Measurements from ENCODE around the gene PCDH12. TPM values are rescaled to one million over a fixed set of nuclear protein-coding genes. Genes with fewer than 3 reads are reported as not detected.

PCDH12 gene
- total and polyA plus RNA-seq, 10 of the 15 experiments (the other 5 are each of a cell fraction or from before 2014, with no cell fraction given) = 0.01 to 0.14 (median 0.06) TPM; not detected in 4

- H3K27ac ChIP-seq (ENCODE audit: control insufficient read depth, insufficient read depth) = no peak overlapping the region
- H3K4me1 ChIP-seq (ENCODE audit: control insufficient read depth, insufficient read depth, low read length) = peaks cover 23% of the 10 kb centered on the region
- in situ Hi-C loops (cut with MboI) = no loop called here
- 36% methylated on average over 16 of the region's 16 CpGs for WGBS (ENCODE audit: insufficient coverage, insufficient replicate concordance, low lambda C conversion rate, missing lambda C conversion rate)
- no peaks in the 10 kb centered on the region for H4K20me1 ChIP-seq (ENCODE audit: control insufficient read depth, insufficient read depth)
- SMC1A ChIA-PET (ENCODE audit: uncharacterized antibody, unreplicated experiment) = interaction anchor here (0.6 to 1.4 kb wide), 2 partner anchors 10 to 21 kb away, joined by 3 read pairs; partner anchors contain the start of gene DELE1
- POLR2A ChIA-PET = no interaction called here
- no peak overlapping the region for H3K9ac ChIP-seq (ENCODE audit: control insufficient read depth, insufficient read depth, low read length)
- RAD21 ChIA-PET (ENCODE audit: unreplicated experiment) = interaction anchor here (0.6 to 1.6 kb wide), 3 partner anchors 47 to 229 kb away, joined by 3 to 4 read pairs (median 3); no protein-coding TSS in a partner anchor
- 0 out of 2 replicates have a peak overlapping the region, but pooled peaks have one; percentile 23 for H3K4me3 ChIP-seq
- H3K9me3 ChIP-seq (replicated peaks; ENCODE audit: control insufficient read depth, insufficient read depth, low read length) = no peaks in the 10 kb centered on the region; the same call in 2 of the 3 replicates
- FAIRE-seq (no peak), DNase-seq (ENCODE audit: low read depth, low spot score) (no peak), ATAC-seq (0 out of 3 replicates have a peak, but pooled peaks have one; percentile 24)
- peaks cover 0 to 4% of the 10 kb centered on the region in 2 experiments; a peak in 1 of 4 replicates for H3K27me3 ChIP-seq (replicated peaks in 1 of 2; ENCODE audit: control insufficient read depth in 2 of 2, insufficient read depth in 2 of 2, low read length in 1 of 2)
- H3K79me2 ChIP-seq (ENCODE audit: control insufficient read depth, insufficient read depth, low read length) = no peaks in the 10 kb centered on the region
- peak overlapping the region; percentile 45 for H3K4me2 ChIP-seq (ENCODE audit: control insufficient read depth, insufficient read depth)
- intact Hi-C loops (cut with micrococcal nuclease; ENCODE audit: unreplicated experiment) = no loop called here
- peak overlapping the region; percentile 26; the same call in 1 of the 2 replicates for H2AFZ ChIP-seq (ENCODE audit: control insufficient read depth, low read depth, low read length)
- BruUV-seq (replicated peaks) = no TSS peak
- CTCF ChIA-PET = interaction anchor here (0.6 to 2.5 kb wide), 6 partner anchors 10 to 222 kb away, joined by 3 to 12 read pairs (median 5); partner anchors contain the start of genes DELE1 and RNF14
- no peaks in the 10 kb centered on the region for H3K36me3 ChIP-seq (ENCODE audit: control insufficient read depth in 2 of 2, insufficient read depth in 2 of 2, low read length in 1 of 2)
- TF ChIP-seq RCOR1 (conservative IDR thresholded peaks at IDR 0.05; ENCODE audit: low read depth, low read length) (no peak), MTA3 (IDR thresholded peaks at IDR 0.05; ENCODE audit: borderline replicate concordance, low read length) (no peak), NFYB (IDR thresholded peaks at IDR 0.05; ENCODE audit: insufficient read depth, low read depth, low read length) (no peak), NKRF (conservative IDR thresholded peaks at IDR 0.05) (no peak), SUPT20H (IDR thresholded peaks at IDR 0.05; ENCODE audit: borderline replicate concordance, control insufficient read depth, low read depth, low read length) (no peak), RAD21 (IDR thresholded peaks at IDR 0.05; ENCODE audit: insufficient read depth, low read depth, low read length) (no peak)
- TF ChIP-seq, protein P1, sequence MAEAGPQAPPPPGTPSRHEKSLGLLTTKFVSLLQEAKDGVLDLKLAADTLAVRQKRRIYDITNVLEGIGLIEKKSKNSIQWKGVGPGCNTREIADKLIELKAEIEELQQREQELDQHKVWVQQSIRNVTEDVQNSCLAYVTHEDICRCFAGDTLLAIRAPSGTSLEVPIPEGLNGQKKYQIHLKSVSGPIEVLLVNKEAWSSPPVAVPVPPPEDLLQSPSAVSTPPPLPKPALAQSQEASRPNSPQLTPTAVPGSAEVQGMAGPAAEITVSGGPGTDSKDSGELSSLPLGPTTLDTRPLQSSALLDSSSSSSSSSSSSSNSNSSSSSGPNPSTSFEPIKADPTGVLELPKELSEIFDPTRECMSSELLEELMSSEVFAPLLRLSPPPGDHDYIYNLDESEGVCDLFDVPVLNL (IDR thresholded peaks at IDR 0.05; ENCODE audit: low read depth, low read length) = no peak
- TF ChIP-seq, protein P2, sequence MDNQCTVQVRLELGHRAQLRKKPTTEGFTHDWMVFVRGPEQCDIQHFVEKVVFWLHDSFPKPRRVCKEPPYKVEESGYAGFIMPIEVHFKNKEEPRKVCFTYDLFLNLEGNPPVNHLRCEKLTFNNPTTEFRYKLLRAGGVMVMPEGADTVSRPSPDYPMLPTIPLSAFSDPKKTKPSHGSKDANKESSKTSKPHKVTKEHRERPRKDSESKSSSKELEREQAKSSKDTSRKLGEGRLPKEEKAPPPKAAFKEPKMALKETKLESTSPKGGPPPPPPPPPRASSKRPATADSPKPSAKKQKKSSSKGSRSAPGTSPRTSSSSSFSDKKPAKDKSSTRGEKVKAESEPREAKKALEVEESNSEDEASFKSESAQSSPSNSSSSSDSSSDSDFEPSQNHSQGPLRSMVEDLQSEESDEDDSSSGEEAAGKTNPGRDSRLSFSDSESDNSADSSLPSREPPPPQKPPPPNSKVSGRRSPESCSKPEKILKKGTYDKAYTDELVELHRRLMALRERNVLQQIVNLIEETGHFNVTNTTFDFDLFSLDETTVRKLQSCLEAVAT (IDR thresholded peaks at IDR 0.05) = no peak
- TF ChIP-seq, protein P3, sequence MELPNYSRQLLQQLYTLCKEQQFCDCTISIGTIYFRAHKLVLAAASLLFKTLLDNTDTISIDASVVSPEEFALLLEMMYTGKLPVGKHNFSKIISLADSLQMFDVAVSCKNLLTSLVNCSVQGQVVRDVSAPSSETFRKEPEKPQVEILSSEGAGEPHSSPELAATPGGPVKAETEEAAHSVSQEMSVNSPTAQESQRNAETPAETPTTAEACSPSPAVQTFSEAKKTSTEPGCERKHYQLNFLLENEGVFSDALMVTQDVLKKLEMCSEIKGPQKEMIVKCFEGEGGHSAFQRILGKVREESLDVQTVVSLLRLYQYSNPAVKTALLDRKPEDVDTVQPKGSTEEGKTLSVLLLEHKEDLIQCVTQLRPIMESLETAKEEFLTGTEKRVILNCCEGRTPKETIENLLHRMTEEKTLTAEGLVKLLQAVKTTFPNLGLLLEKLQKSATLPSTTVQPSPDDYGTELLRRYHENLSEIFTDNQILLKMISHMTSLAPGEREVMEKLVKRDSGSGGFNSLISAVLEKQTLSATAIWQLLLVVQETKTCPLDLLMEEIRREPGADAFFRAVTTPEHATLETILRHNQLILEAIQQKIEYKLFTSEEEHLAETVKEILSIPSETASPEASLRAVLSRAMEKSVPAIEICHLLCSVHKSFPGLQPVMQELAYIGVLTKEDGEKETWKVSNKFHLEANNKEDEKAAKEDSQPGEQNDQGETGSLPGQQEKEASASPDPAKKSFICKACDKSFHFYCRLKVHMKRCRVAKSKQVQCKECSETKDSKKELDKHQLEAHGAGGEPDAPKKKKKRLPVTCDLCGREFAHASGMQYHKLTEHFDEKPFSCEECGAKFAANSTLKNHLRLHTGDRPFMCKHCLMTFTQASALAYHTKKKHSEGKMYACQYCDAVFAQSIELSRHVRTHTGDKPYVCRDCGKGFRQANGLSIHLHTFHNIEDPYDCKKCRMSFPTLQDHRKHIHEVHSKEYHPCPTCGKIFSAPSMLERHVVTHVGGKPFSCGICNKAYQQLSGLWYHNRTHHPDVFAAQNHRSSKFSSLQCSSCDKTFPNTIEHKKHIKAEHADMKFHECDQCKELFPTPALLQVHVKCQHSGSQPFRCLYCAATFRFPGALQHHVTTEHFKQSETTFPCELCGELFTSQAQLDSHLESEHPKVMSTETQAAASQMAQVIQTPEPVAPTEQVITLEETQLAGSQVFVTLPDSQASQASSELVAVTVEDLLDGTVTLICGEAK (IDR thresholded peaks at IDR 0.05; ENCODE audit: borderline replicate concordance) = no peak
Measured at GRCh38 chr5:141913560-141914198, 44.3 kb downstream of the PCDH12 start.
